Measurements from ENCODE around the gene SNX21.

DNA sequence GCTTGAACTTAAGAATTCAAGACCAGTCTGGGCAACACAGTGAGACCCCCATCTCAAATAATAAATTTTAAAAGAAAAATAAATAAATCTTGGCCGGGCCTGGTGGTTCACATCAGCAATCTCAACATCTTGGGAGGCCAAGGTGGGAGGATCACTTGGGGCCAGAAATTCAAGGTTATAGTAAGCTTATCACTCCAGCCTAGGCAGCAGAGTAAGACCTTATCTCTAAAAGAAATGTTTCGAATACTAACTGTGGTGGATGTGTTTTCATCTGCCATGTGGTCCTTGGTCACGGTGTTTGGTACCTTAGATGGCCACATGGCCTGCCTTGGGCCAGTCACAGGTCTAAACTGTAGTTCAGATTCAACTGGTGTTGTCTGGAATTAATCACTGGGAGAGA is 15.4 kb upstream of the SNX21 start:
- TF ChIP-seq GATA2 (IDR thresholded peaks at IDR 0.05; ENCODE audit: insufficient read depth, insufficient read length, low read depth, low read length): no peak
- TF ChIP-seq, protein P1, sequence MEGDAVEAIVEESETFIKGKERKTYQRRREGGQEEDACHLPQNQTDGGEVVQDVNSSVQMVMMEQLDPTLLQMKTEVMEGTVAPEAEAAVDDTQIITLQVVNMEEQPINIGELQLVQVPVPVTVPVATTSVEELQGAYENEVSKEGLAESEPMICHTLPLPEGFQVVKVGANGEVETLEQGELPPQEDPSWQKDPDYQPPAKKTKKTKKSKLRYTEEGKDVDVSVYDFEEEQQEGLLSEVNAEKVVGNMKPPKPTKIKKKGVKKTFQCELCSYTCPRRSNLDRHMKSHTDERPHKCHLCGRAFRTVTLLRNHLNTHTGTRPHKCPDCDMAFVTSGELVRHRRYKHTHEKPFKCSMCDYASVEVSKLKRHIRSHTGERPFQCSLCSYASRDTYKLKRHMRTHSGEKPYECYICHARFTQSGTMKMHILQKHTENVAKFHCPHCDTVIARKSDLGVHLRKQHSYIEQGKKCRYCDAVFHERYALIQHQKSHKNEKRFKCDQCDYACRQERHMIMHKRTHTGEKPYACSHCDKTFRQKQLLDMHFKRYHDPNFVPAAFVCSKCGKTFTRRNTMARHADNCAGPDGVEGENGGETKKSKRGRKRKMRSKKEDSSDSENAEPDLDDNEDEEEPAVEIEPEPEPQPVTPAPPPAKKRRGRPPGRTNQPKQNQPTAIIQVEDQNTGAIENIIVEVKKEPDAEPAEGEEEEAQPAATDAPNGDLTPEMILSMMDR (IDR thresholded peaks at IDR 0.05; ENCODE audit: extremely low read depth in 1 of 2, insufficient read depth in 1 of 2, low read depth in 1 of 2, low read length in 2 of 2): no peak
- TF ChIP-seq POLR2A (IDR thresholded peaks at IDR 0.05; ENCODE audit: low read depth, low read length): no peak
- no peak for TF ChIP-seq JUN (IDR thresholded peaks at IDR 0.05; ENCODE audit: borderline replicate concordance, insufficient read depth, insufficient read length, low read depth)
